GM18867 (cell line): ENCODE data around the gene RPS6KC1.
"Not testable (repeated sequence)": the region's sequence is repeated elsewhere in the genome, so short reads cannot be mapped to it uniquely, and the experiment has no call there.

ENCODE experiments used
- ATAC-seq: cut with Tn5 transposase; IDR thresholded peaks from one replicate; pipeline ENCODE4 v1.9.1; 2021; ENCODE audit warnings: mild to moderate bottlenecking, moderate library complexity; ENCODE audit not compliant: unreplicated experiment

The RPS6KC1 gene

DNA sequence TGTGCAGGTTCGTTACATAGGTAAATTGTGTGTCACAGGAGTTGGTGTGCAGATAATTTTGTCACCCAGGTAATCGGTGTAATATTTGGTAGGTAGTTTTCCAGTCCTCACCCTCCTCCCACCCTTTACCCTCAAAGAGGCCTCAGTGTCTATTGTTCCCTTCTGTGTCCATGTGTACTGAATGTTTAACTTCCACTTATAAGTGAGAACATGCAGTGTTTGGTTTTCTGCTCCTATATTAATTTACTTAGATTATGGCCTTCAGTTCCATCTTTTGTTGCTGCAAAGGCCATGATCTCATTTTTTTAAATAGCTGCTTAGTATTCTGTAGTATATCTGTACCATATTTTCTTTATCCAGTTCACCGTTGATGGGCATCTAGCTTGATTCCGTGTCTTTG lies 87.3 kb downstream of the RPS6KC1 start:
- ATAC-seq, result no peak

DNA sequence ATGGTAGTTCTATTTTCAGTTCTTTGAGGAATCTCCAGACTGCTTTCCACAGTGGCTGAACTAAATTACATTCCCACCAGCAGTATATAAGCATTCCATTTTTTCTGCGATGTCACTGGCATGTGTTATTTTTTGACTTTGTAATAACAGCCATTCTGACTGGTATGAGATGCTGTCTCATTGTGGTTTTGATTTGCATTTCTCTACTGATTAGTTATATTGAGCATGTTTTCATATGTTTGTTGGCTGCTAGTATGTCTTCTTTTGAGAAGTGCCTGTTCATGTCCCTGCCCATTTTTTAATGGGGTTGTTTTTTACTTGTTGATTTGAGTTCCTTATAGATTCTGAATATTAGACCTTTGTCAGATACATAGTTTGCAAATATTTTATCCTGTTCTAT lies 87.9 kb downstream of the RPS6KC1 start:
- no peak for ATAC-seq

DNA sequence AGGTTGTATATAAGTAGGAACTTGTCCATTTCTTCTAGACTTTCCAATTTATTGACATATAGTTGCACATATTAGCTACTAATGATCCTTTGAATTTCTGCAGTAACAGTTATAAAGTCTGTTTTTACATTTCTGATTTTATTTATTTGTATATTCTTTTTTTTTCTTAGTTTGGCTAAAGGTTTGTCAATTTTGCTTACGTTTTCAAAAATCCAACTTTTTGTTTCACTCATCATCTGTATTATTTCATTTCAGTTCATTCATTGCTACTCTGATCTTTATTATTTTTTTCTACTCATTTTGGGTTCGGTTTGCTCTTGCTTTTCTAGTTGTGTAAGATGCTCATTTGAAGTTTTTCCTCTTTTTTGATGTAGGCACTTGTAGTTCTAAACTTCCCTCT lies 97.9 kb downstream of the RPS6KC1 start:
- ATAC-seq, result no peak

DNA sequence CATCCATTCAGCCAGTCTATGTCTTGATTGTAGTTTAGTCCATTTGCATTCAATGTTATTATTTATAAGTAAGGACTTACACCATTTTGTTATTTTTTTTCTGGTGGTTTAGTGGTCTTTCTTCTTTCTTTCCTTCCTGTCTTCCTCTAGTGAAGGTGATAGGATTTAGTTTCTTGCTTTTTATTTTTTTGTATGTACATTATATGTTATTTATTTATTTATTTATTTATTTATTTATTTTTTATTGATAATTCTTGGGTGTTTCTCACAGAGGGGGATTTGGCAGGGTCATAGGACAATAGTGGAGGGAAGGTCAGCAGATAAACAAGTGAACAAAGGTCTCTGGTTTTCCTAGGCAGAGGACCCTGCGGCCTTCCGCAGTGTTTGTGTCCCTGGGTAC lies 99.0 kb downstream of the RPS6KC1 start:
- ATAC-seq, result not testable (repeated sequence)

DNA sequence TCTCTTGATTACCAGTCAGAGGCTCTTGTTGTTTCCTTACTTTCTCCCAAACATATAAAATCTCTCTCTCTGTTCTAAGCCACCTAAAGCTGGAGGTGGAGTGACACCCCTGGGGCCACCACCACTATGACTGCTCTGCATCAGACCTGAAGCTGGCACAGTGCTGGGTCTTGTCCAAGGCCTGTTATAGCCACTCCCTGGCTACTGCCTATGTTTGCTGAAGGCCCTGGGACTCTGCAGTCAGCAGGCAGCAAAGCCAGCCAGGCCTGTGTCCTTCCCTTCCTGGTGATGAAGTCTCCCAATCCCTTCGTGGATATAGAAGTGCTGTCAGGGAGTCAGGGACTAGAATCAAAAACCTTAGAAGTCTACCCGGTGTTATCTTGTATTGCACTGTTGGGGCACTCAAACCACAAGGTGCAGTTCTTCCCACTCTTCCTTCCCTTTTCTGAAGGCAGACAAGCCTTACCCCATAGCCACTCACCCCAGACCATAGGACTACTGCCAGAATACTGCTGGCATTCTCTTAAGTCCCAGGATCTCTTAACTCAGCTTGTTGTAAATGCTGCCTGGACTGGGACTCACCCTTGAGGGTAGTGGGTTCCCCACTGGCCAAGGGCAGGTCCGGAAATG lies 103.1 kb downstream of the RPS6KC1 start:
- no peak for ATAC-seq

DNA sequence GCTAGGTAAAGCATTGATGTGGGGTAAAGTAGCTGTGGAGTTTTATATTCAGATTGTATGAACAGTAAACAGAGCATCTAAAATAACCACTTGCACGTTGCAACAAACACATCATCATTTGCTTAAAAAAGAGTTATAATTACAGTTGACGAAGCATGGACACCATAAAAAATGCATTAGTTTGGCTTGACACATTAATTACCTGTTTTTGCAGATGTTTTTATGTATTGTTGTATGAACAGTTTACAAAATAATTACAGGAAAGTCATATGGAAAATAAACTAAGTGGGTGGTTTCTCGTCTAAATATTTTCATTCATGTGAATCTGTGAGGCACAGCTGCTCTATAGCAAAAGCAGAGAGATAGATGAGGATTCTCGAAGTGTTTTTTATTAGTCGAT lies 108.3 kb downstream of the RPS6KC1 start:
- no peak for ATAC-seq

DNA sequence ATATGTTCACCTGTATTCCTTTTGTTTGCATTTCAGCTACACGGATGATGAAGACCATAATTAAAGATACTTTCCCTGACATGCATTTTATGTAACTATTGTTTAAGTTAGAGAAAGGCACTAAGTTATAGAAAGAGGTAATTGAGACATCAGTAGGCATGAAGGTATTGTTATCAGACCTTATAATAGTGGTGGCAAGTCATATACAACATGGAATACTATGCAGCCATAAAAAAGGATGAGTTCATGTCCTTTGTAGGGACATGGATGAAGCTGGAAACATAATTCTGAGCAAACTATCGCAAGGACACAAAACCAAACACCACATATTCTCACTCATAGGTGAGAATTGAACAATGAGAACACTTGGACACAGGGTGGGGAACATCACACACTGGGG lies 109.4 kb downstream of the RPS6KC1 start:
- ATAC-seq, result not testable (repeated sequence)

DNA sequence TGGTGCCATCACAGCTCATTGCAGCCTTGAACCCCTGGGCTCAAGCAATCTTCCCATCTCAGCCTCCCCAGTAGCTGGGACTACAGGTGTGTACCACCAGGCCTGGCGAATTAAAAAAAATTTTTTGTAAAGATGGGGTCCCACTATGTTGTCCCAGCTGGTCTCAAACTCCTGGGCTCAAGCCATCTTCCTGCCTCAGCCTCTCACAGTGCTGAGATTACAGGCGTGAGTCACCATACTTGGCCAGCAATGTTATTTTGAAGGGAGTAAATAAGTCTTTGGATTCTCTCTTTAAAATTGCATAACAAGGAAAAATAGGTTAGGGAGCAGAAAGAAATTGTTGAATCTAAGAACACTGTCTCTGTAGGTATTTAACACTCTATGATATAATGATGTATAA lies 111.3 kb downstream of the RPS6KC1 start:
- ATAC-seq, result no peak

DNA sequence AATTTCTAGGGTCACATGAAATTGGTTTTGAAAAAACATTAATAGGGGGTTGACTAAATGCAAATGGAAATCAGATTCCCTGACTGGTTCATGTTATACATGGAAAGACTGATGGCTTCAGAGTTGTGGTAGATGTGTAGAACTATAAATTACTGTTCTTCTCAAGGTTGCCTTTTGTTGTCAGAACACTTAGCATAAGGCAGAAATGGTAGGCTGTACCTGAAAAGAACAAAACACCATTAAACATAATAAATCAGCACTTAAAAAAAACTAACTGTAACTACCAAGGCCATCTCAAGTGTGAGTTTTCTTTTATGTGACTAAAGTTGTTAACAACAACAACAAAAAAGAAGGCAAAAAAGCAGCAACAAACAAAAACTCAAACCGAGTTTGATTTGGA lies 111.8 kb downstream of the RPS6KC1 start:
- ATAC-seq, result no peak

DNA sequence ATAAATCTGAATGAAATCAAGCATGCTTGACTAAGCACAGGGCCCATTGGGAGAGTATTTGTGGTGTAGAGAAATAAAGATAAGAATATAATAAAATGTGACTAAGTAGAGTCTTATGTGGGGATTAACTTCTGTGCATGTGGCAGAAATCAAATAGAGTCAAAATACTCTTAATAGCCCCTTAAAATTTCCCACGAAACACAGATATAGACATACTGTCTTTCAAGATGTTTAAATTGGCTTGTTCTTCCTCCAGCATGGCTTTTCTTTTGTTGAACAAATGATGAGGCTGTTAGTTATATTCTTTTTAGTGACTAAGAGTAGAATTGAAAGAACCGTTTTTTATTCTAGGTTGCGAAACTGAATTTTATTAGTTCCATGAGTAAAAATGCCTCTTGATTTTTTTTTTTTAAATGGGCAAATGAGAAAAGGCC lies 112.3 kb downstream of the RPS6KC1 start:
- ATAC-seq, result no peak

DNA sequence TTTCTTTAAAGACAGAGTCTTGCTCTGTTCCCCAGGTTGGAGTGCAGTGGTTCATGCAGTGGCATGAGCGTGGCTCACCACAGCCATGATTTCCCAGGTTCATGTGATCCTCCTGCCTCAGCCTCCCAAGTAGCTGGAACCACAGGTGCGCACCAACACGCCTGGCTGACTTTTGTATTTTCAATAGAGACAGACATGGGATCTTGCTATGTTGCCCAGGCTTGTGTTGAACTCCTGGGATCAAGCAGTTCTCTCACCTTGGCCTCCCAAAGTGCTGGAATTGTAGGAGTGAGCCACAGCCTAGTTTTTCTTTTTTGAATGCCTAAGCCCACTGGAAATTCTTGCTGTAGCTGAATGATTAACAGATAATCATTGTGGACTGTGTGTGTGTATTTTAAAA lies 113.5 kb downstream of the RPS6KC1 start:
- ATAC-seq, result no peak

DNA sequence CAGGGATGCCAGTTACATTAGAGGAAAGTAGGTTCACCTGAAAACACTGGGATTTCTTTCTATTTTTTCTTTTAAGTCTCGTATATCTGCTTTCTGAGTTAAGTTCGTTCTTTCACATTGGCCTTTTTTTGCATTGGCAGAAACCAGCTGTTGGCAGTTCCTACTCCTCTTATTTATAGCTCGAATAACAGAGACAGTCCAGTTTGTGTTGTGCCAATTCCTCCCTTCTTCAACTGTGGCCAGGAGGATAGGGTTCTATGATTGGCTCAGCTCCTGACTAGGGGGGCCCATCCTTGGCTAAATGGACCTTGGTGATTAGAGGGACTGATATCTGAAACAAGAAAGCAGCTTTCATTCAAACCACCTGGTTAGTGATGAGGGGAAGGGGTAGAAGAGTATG lies 115.8 kb downstream of the RPS6KC1 start:
- ATAC-seq, result no peak

DNA sequence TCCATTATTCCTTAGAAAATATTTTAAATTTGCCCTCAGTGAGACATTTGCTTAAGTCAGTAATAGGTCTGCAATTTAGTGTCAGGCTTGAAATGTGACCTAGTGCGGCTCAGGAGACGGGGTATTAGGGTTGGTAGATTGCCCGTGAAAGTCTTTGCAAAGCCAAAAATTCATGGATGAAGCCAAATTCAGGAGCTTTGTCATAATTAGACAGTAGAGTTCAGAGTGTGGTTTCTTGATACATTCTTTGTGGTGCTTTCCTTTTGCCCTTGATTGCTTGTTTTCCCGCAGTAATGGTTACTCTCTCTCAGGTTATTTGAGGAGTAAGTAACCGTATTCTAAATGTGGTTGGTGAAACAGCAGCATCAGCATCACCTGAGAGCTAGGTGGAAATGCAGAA lies 120.7 kb downstream of the RPS6KC1 start:
- ATAC-seq, result no peak

DNA sequence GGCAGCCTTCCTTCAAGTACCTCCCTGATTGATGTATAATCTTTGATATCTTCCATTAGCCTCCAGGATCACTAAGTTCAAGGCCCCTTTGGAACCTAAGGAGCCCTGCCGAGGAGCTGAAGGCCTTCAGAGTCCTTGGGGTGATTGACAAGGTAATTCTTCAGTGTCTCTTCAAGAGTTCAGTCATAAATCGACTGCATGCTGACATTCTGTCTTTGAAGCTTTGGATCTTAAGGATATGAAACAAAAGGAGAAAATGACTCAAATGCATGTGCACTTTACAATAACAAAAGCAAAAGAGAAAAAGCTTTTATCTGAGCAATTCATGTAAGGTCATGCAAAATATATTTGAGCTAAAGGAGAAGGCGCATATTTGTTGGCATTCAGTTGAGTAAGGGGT lies 125.3 kb downstream of the RPS6KC1 start:
- ATAC-seq, result no peak

DNA sequence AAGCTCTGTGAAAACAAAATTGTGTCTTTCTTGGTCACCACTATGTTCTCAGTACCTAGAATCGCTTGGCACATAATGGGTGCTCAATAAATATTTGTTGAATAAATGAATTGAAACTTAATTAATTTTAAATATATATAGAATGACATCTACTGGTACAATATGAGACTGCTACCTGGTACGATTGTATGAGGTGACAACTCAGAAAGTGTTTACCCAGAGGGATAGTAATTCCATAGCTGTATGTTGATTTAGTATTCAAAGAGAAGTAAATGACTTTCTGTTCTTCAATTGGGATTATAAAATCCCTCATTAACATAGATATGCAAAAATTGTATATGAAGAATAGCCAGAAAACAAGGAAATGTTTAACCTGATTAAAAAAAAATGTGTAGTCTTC lies 128.7 kb downstream of the RPS6KC1 start:
- no peak for ATAC-seq

DNA sequence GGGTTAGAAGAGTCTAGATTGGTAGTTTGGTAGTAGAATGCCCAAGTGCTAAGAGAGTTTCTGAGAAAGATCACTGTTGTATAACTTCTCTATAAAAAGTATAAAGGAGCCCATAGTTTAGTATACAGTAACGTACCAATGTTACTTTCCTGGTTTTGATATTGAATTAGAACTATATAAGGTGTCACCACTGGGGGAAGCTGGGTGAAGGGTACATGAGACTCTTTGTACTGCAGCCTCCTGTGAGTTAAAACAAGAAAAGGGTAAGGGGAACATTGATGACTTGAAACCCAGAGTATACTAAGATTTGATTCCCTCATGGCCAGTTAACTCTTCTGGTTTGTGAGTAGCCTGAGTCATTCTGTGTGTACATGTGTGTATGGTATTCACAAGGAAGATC lies 129.8 kb downstream of the RPS6KC1 start:
- no peak for ATAC-seq

DNA sequence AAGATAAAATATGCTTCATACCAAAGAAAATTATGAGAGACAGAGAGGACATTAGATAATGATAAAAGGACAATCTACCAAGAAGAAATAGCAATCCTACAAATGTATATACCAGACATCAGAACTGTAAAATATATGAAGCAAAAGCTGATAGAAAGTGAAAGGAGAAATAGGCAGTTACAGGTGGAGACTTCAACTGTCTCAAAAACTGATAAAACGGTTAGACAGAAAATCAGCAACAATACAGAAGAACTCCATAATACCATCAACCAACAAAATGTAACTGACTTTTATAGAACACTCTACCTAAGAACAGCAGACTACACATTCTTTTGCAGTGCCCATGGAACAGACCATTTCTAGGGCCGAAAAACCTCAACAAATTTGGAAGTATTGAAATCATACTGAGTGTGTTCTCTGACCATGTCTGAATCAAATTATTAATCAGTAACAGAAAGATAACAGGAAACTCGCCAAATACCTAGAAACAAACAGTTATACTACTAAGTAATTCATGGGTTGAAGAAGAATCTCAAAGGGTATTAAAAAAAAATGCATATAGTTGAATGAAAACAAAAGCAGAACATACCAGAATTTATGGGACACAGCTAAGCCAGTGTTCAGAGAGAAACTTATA lies 132.1 kb downstream of the RPS6KC1 start:
- no peak for ATAC-seq

DNA sequence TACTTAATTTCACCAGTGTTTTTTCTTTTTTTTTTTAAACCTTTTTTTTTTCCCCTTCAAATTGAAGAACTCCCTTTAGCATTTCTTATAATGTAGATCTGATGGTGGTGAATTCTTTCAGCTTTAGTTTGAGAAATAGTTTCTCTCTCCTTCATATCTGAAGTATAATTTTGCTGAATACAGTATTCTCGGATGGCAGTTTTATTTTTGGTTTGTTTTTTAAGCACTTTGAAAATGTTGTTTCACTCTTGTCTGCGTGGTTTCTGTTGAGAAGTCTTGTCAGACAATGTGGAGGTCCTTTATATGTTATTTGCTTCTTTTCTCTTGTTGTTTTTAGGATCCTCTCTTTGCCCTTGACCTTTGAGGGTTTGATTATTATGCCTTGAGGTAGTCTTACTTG lies 135.1 kb downstream of the RPS6KC1 start:
- ATAC-seq, result no peak

DNA sequence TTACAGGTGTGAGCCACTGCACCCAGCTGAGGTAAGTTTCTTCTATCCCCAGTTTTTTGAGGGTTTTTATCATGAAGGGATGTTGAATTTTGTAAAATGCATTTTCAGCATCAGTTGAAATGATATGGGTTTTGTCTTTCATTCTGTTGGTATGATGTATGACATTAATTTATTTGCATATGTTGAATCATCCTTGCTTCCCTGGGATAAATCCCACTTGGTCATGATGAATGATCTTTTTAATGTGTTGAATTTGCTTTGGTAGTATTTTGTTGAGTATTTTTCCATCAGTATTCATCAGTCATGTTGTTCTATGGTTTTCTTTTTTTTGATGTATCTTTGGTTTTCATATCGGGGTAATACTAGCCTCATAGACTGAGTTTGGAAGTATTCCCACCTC lies 141.0 kb downstream of the RPS6KC1 start:
- no peak for ATAC-seq

DNA sequence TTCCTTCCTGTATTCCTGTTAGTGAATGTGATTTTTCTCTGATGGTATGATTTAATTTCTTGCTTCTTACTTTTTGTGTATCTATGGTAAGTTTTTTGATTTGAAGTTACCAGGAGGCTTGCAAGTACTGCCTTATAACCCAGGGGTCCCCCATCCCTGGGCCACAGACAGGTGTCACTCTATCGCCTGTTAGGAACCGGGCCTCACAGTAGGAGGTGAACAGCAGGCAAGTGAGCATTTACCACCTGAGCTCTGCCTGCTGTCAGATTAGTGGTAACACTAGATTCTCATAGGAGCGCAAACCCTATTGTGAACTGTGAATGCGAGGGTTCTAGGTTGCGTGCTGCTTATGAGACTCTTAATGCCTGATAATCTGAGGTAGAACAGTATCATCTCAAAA lies 143.3 kb downstream of the RPS6KC1 start:
- ATAC-seq, result no peak

DNA sequence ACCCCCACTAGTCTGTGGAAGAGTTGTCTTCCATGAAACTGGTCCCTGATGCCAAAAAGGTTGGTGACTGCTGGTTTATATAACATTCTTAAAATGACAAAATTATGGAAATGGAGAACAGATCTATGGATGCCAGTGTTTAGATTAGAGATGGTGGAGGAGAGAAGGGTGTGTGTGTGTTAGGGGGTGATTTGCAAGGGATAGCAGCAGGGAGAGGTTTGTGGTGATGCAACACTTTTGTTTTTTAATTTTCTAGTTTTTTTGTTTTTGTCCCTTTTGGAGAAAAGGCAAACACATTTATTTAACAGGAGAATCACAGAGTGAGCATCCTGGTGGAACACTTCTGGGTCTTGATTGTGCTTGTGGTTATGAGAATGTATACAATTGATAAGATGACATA lies 143.8 kb downstream of the RPS6KC1 start:
- no peak for ATAC-seq

DNA sequence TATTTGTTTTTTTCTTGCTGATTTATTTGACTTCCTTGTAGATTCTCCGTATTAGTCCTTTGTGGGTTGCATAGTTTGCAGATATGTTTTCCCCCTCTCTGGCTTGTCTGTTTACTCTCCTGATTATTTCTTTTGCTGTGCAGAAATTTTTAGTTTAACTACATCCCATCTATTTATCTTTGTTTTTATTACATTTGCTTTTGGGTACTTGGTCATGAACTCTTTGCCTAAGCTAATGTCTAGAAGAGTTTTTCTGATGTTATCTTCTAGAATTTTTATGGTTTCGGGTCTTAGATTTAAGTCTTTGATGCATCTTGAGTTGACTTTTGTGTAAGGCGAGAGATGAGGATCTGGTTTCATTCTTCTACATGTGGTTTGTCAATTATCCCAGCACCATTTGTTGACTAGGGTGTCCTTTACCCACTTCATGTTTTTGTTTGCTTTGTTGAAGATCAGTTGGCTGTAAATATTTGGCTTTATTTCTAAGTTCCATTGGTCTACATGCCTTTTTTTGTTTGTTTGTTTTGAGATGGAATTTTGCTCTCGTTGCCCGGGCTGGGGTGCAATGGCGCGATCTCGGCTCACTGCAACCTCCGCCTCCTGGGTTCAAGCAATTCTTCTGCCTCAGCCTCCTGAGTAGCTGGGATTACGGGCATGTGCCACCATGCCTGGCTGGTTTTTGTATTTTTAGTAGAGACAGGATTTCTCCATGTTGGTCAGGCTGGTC lies 145.4 kb downstream of the RPS6KC1 start:
- not testable (repeated sequence) for ATAC-seq
